ENCODE data around the gene SLC38A5. TPM values are rescaled to one million over a fixed set of nuclear protein-coding genes. Genes with fewer than 3 reads are reported as not detected.

SLC38A5 gene
- polyA plus RNA-seq, 1 donor (not counting 4 experiments of a cell fraction or from before 2014, with no cell fraction given) = 199 TPM

GRCh38 chrX:48465336-48465933 is 4.6 kb downstream of the SLC38A5 start:
- dilution Hi-C loops (cut with MboI; ENCODE audit: extremely low pct_ligation_motif_present, low sequenced_read_pairs) = no loop called here
- Histone ChIP-seq H3K36me3 (ENCODE audit: control insufficient read depth in 2 of 2, extremely low read depth in 1 of 2, insufficient read depth in 2 of 2, low read length in 2 of 2) (peaks cover 6 to 19% of the 10 kb centered on the region in 2 experiments), H4K20me1 (ENCODE audit: control insufficient read depth, extremely low read depth, insufficient read depth, low read length) (peaks cover 2% of the 10 kb centered on the region), H3K27ac (ENCODE audit: control insufficient read depth, insufficient read depth, low read length) (peak overlapping the region; percentile 54), H3K9me3 (ENCODE audit: control insufficient read depth, low read depth, low read length) (peaks cover 12% of the 10 kb centered on the region), H3K4me2 (ENCODE audit: control insufficient read depth, extremely low read depth, insufficient read depth, low read depth, low read length) (peak overlapping the region; percentile 73), H3K4me1 (ENCODE audit: control insufficient read depth, extremely low read depth, insufficient read depth, low read length) (peaks cover 26% of the 10 kb centered on the region), H3K4me3 (ENCODE audit: control insufficient read depth in 2 of 3, extremely low read depth in 1 of 3, insufficient read depth in 2 of 3, low read depth in 1 of 3, low read length in 3 of 3) (peak overlapping the region; percentile 24 to 53 (median 37)), H3K79me2 (ENCODE audit: control insufficient read depth, insufficient read depth, low read length) (peaks cover 40% of the 10 kb centered on the region), H3K9ac (ENCODE audit: control insufficient read depth, extremely low read depth, insufficient read depth, low read length) (peak overlapping the region; percentile 28), H3K27me3 (ENCODE audit: control insufficient read depth, extremely low read depth, insufficient read depth, low read length) (no peaks in the 10 kb centered on the region), H2AFZ (ENCODE audit: control insufficient read depth, low read length) (no peak overlapping the region), H3K9me1 (ENCODE audit: control insufficient read depth, extremely low read depth, insufficient read depth, low read length) (no peaks in the 10 kb centered on the region)
- TF ChIP-seq CTCF (optimal IDR thresholded peaks at IDR 0.05 in 1 of 3, IDR thresholded peaks at IDR 0.05 in 1 of 3, conservative IDR thresholded peaks at IDR 0.05 in 1 of 3; ENCODE audit: extremely low read depth in 1 of 3, insufficient read depth in 2 of 3, low read length in 3 of 3) (no peak), EZH2 (IDR thresholded peaks at IDR 0.05; ENCODE audit: low read length) (no peak)
- DNase-seq (ENCODE audit: low read depth, low spot score) (no peak), FAIRE-seq (peak; percentile 81)

GRCh38 chrX:48461830-48462229 is 8.2 kb downstream of the SLC38A5 start:
- Histone ChIP-seq H3K4me3 (ENCODE audit: control insufficient read depth in 2 of 3, extremely low read depth in 1 of 3, insufficient read depth in 2 of 3, low read depth in 1 of 3, low read length in 3 of 3) (no peak overlapping the region), H3K27ac (ENCODE audit: control insufficient read depth, insufficient read depth, low read length) (peak overlapping the region; percentile 40), H3K27me3 (ENCODE audit: control insufficient read depth, extremely low read depth, insufficient read depth, low read length) (no peaks in the 10 kb centered on the region), H3K4me2 (ENCODE audit: control insufficient read depth, extremely low read depth, insufficient read depth, low read depth, low read length) (no peak overlapping the region), H2AFZ (ENCODE audit: control insufficient read depth, low read length) (no peak overlapping the region), H3K9me1 (ENCODE audit: control insufficient read depth, extremely low read depth, insufficient read depth, low read length) (no peaks in the 10 kb centered on the region), H3K4me1 (ENCODE audit: control insufficient read depth, extremely low read depth, insufficient read depth, low read length) (peaks cover 26% of the 10 kb centered on the region), H3K36me3 (ENCODE audit: control insufficient read depth in 2 of 2, extremely low read depth in 1 of 2, insufficient read depth in 2 of 2, low read length in 2 of 2) (peaks cover 14 to 36% of the 10 kb centered on the region in 2 experiments), H3K9me3 (ENCODE audit: control insufficient read depth, low read depth, low read length) (peaks cover 13% of the 10 kb centered on the region), H4K20me1 (ENCODE audit: control insufficient read depth, extremely low read depth, insufficient read depth, low read length) (peaks cover 2% of the 10 kb centered on the region), H3K79me2 (ENCODE audit: control insufficient read depth, insufficient read depth, low read length) (peaks cover 24% of the 10 kb centered on the region), H3K9ac (ENCODE audit: control insufficient read depth, extremely low read depth, insufficient read depth, low read length) (no peak overlapping the region)
- dilution Hi-C loops (cut with MboI; ENCODE audit: extremely low pct_ligation_motif_present, low sequenced_read_pairs) = no loop called here
- DNase-seq (ENCODE audit: low read depth, low spot score) = no peak
- TF ChIP-seq EZH2 (IDR thresholded peaks at IDR 0.05; ENCODE audit: low read length) (no peak), CTCF (optimal IDR thresholded peaks at IDR 0.05 in 1 of 3, IDR thresholded peaks at IDR 0.05 in 1 of 3, conservative IDR thresholded peaks at IDR 0.05 in 1 of 3; ENCODE audit: extremely low read depth in 1 of 3, insufficient read depth in 2 of 3, low read length in 3 of 3) (no peak)
- peak; percentile 79 for FAIRE-seq

All from keratinocyte (primary cell).